Activated CD8-positive, alpha-beta T cell treated with anti-CD3 and anti-CD28 coated beads, Interleukin-2, amount 10 ng/mL, durations not matched to agents 7 days and 5 days (primary cell): ENCODE results near the gene KLHL14. TPM values are rescaled to one million over a fixed set of nuclear protein-coding genes. Genes with fewer than 3 reads are reported as not detected.

Experiments
- ATAC-seq: fragments of 150-1000 bp; cut with Tn5 transposase; one replicate; pipeline ENCODE4 v1.10.0; 2021; ENCODE audit warnings: moderate library complexity
- CTCF ChIA-PET: fragments of 350-600 bp; sonication (Branson Sonifier 250); formaldehyde crosslinking; loops from one replicate; lab custom pipeline; 2021; ENCODE audit warnings: antibody characterized with exemption; lab: Charles Lee
- POLR2A ChIA-PET: fragments of 350-600 bp; sonication (Branson Sonifier 250); formaldehyde crosslinking; loops from one replicate; lab custom pipeline; 2021; ENCODE audit warnings: antibody characterized with exemption; lab: Charles Lee
- DNase-seq: peaks from one replicate; pipeline ENCODE4 v3.0.0-alpha.2; 2020
- H3K27ac Mint-ChIP-seq: one replicate; pipeline ENCODE4 v1.8.0; 2021; ENCODE audit warnings: mild to moderate bottlenecking, mixed read lengths
- H3K27me3 Mint-ChIP-seq: one replicate; pipeline ENCODE4 v1.8.0; 2021; ENCODE audit warnings: low read depth, mixed read lengths
- H3K36me3 Mint-ChIP-seq: one replicate; pipeline ENCODE4 v1.8.0; 2021; ENCODE audit warnings: low read depth, mixed read lengths
- H3K4me1 Mint-ChIP-seq: one replicate; pipeline ENCODE4 v1.8.0; 2021; ENCODE audit warnings: low read depth, mixed read lengths
- H3K4me3 Mint-ChIP-seq: one replicate; pipeline ENCODE4 v1.8.0; 2021; ENCODE audit warnings: mild to moderate bottlenecking, mixed read lengths
- H3K9me3 Mint-ChIP-seq: one replicate; pipeline ENCODE4 v1.8.0; 2022; ENCODE audit warnings: mixed read lengths; ENCODE audit not compliant: insufficient read depth
- total RNA-seq, 2 experiments: library from RNA; stranded (reverse); gene quantifications; one replicate each; pipeline ENCODE4 v1.2.3, GENCODE V29; 2021

Gene KLHL14
- total RNA-seq, 2 experiments from 2014 or later: not detected

DNA sequence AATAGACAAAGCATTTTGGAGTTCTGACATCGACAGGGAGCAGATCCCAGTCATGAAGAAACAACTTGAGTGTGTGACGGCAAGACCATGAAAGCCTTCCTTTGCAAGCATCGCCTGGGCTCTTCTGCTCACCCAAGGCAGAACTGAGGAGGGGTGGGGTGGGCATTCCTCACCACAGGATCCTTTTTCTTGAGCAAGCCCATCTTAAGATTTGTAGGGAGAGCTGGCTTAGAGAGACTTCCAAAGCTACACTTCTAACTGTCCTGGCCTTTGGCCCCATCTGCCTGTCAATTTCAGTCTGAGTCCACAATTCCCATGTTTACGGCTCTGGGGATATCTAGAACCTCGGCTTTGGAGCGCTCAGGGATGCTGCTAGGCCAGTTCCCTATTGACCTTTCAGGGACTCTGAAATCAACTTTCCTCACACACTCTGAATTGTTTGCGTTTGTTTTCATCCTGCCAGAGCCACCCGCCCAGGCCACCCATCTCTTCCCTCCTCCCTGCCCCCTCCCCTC is 3.7 kb downstream of the KLHL14 start:
- Mint-ChIP-seq H3K4me3 (no peak overlapping the region), H3K9me3 (no peaks in the 10 kb centered on the region), H3K36me3 (no peaks in the 10 kb centered on the region), H3K27me3 (peaks cover 45% of the 10 kb centered on the region), H3K27ac (no peak overlapping the region), H3K4me1 (no peaks in the 10 kb centered on the region)
- ATAC-seq (no peak), DNase-seq (no peak)
- CTCF ChIA-PET: no interaction called here
- POLR2A ChIA-PET: no interaction called here

DNA sequence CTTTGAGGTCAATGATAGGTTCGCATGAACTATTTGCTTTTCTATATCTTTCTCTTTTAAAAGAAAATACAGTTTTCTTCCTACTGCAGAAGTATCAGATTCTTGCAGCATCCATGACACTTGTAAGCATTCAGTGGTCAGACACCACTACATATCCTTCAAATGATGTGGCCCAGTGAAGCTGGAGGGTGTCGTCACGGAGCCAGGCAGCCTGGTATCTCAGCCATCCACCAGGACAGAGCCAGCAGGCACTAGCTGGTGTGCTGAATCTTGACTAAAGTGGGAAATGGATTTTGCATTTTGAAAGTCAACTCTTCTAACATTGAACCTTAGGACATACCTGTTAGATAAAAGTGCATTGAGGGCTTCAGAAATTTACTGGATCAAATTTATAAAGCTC is 5.4 kb downstream of the KLHL14 start:
- H3K4me3 Mint-ChIP-seq: no peak overlapping the region
- CTCF ChIA-PET: no interaction called here
- POLR2A ChIA-PET: no interaction called here
- no peaks in the 10 kb centered on the region for H3K4me1 Mint-ChIP-seq
- no peaks in the 10 kb centered on the region for H3K36me3 Mint-ChIP-seq
- DNase-seq: no peak
- peaks cover 33% of the 10 kb centered on the region for H3K27me3 Mint-ChIP-seq
- H3K27ac Mint-ChIP-seq: no peak overlapping the region
- no peaks in the 10 kb centered on the region for H3K9me3 Mint-ChIP-seq
- no peak for ATAC-seq

DNA sequence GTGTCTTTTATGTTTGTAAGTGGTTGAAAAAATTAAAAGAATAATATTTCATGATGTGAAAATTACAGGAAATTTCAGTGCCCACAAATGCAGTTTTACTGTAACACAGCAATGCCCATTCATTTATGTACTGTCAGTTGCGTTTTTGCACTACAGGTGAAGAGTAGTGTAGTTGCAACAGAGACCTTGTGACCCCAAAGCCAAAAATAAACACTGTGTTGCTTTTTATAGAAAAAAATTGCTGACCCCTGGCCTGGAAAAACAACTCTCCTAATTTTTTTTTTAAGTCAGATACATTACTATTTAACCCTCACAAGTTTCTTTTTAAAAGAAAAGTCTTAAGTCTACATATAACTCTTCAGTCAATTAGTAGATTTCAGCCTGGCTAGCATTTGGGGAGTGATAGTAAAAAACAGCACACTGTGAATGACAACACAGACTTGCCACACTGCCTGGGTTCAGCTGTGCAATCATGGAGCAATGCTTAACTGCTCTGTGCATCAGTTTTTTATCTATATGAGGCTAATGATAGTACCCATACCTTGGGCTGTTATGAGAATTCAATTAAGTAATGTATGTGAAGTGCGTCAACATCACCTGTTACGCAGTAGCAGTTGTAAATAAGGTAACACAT is 8.1 kb downstream of the KLHL14 start:
- CTCF ChIA-PET: no interaction called here
- peaks cover 22% of the 10 kb centered on the region for H3K27me3 Mint-ChIP-seq
- H3K4me3 Mint-ChIP-seq: no peak overlapping the region
- POLR2A ChIA-PET: no interaction called here
- H3K9me3 Mint-ChIP-seq: no peaks in the 10 kb centered on the region
- peaks cover 3% of the 10 kb centered on the region for H3K4me1 Mint-ChIP-seq
- no peak overlapping the region for H3K27ac Mint-ChIP-seq
- no peaks in the 10 kb centered on the region for H3K36me3 Mint-ChIP-seq
- ATAC-seq (no peak), DNase-seq (no peak)

DNA sequence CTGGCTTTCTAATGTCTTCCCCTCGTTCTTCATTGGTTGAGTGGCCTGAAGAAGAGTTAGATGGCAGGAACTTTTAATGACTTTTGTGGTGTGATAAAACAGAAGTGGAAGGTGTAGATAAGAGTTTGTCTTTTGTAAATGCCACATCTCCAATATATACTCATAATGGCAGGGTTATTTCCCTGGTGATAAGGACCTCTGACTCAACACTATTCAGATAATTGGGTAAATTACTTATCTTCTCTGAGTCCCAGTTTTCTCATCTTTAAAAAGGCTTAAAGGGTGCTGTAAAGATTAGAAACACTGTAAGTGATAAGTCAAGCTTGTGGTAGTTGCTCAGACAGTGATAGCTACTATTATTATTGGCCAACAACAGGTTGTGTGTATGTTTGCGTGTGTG is 9.5 kb downstream of the KLHL14 start:
- DNase-seq: no peak
- H3K4me3 Mint-ChIP-seq: no peak overlapping the region
- peaks cover 9% of the 10 kb centered on the region for H3K27me3 Mint-ChIP-seq
- peaks cover 3% of the 10 kb centered on the region for H3K4me1 Mint-ChIP-seq
- ChIA-PET POLR2A (no interaction called here), CTCF (no interaction called here)
- no peaks in the 10 kb centered on the region for H3K36me3 Mint-ChIP-seq
- H3K9me3 Mint-ChIP-seq: no peaks in the 10 kb centered on the region
- no peak for ATAC-seq
- no peak overlapping the region for H3K27ac Mint-ChIP-seq

DNA sequence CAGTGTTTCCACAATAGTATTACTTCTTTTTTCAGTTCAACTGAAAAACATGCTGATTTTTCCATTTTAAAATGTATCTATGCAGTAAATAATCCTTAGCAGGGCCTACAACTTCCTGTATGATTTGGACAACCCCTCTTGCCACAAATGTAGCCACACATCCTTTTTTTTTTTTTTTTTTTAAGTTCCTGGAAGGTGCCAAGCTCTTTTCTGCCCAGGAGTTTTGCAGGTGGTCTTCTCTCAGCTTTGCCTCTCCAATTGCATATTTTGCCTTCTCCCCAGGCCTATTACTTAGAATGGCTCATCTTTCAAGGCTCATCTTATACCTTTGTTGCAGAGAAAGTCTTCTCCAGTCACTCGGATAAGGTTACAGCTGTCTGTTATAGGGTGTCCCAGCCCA is 11.6 kb downstream of the KLHL14 start:
- Mint-ChIP-seq H3K9me3 (no peaks in the 10 kb centered on the region), H3K4me3 (no peak overlapping the region), H3K4me1 (peaks cover 3% of the 10 kb centered on the region), H3K27ac (no peak overlapping the region), H3K36me3 (no peaks in the 10 kb centered on the region), H3K27me3 (peaks cover 5% of the 10 kb centered on the region)
- CTCF ChIA-PET: no interaction called here
- POLR2A ChIA-PET: no interaction called here
- no peak for ATAC-seq
- DNase-seq: no peak

DNA sequence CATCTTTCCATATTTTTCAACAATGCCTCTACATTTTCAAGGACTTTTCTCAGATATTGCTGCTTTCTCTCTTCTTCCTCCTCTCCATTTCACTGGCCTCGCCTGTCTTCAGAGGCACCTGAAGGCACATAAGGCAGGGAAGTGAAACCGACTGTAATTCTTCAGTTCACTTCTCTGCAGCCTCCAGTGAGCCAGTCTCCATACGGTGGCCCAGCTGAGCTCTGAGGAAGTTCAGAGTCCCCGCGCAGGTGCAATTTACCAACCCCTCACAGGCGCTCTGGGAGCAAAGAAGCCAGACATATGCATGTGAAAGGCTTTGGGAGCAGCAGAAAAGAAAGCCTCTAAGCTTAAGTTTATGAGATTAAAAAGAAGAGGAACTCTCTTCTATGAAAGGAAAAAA is 12.4 kb downstream of the KLHL14 start:
- peaks cover 3% of the 10 kb centered on the region for H3K4me1 Mint-ChIP-seq
- no peak overlapping the region for H3K27ac Mint-ChIP-seq
- H3K27me3 Mint-ChIP-seq: peaks cover 5% of the 10 kb centered on the region
- H3K4me3 Mint-ChIP-seq: no peak overlapping the region
- ChIA-PET CTCF (no interaction called here), POLR2A (no interaction called here)
- ATAC-seq (no peak), DNase-seq (no peak)
- no peaks in the 10 kb centered on the region for H3K9me3 Mint-ChIP-seq
- H3K36me3 Mint-ChIP-seq: no peaks in the 10 kb centered on the region

DNA sequence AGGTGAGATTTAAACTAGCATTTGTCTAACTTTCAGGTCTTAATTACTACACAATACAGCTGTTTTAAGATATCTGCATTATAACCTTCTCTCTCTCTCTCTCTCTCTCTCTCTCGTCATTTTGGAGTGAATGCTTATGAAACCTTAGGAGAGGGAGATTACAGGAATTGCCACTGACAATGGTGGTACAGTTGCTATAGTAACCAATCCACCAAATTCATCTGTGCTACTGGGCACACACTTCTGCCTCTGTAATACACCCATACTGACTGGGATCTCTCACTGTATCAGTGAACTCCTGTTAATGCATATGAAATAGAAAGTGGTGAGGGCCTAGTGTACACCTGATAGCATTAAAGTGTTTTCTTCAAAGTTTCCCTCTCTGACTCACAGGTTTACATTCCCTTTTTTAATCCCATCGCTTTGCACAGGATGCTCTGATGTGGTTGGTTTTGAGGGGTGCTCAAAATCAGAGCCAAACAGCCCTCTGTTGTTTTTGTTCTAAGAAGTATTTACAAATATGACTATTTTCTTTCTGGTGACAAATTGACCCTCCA is 13.1 kb downstream of the KLHL14 start:
- H3K4me3 Mint-ChIP-seq: no peak overlapping the region
- no peak for ATAC-seq
- ChIA-PET POLR2A (no interaction called here), CTCF (no interaction called here)
- H3K27me3 Mint-ChIP-seq: peaks cover 5% of the 10 kb centered on the region
- H3K9me3 Mint-ChIP-seq: no peaks in the 10 kb centered on the region
- H3K36me3 Mint-ChIP-seq: no peaks in the 10 kb centered on the region
- H3K27ac Mint-ChIP-seq: no peak overlapping the region
- peaks cover 3% of the 10 kb centered on the region for H3K4me1 Mint-ChIP-seq
- no peak for DNase-seq

DNA sequence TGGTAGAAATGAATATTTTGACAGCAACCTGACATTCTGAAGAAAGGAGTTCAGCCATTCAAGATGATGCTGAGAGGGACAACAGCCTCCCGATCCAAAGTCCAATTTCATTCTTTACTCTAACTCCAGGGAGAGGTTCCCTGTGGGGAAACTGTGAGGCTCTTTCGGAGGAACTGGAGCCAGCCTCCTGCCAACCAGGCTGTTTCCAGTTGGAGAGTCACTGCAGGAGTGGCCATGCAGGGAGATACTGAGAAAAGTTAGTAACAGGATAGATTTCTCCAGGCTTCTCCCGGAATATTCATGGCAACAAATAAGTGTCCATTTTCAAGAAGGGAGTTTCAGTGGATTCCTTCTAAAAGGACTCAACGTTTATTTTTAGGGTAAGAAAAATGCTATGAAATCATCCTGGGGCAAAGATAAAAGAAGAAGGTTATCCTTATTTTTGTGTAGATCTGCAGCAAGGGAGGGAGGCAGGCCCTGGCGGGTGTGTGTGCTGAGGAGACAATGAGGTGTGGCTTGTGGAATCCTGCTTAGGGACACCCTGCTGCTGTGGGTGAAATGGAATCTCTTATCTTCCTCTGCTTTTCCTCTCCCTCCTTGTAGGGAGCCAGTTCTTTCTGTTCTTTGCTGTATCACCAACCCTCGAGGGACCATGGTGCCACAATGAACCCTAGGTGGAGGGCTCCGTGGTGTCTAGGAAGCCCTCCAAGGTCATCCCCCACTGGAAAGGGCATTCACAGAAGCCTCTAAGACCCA is 18.1 kb downstream of the KLHL14 start:
- Mint-ChIP-seq H3K4me3 (no peak overlapping the region), H3K4me1 (no peaks in the 10 kb centered on the region), H3K27ac (no peak overlapping the region), H3K27me3 (no peaks in the 10 kb centered on the region), H3K9me3 (no peaks in the 10 kb centered on the region), H3K36me3 (no peaks in the 10 kb centered on the region)
- ChIA-PET POLR2A (no interaction called here), CTCF (no interaction called here)
- ATAC-seq (no peak), DNase-seq (no peak)

DNA sequence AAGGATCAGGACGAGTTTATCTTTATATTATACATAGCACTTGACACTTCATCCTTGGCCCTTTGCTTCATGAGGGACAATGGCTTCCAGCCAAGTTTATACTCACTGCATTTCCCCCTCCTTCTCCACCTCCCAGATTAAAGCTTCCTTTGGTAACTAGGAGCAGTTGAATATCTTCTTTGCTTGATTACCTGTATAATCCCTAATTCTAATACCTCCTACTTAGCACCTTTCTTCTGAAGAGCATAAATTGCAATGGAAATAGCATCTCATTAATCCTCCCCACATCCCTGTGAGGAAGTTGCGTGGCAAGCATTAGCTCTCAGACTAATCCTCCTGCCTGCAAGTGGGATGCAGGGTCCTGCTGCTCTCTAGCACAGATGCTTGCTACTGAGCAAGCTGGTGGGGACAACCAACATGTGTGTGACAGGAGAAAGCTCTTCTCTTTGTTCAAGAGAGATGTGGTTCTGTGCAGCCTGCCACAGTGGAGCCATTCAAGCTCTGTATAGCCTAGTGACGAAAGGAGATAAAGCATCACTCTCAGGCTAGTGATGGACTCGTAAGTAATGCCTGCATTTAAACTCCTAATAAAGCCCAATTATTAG is 19.1 kb downstream of the KLHL14 start:
- Mint-ChIP-seq H3K4me1 (no peaks in the 10 kb centered on the region), H3K4me3 (no peak overlapping the region), H3K9me3 (no peaks in the 10 kb centered on the region), H3K27me3 (no peaks in the 10 kb centered on the region), H3K27ac (no peak overlapping the region), H3K36me3 (no peaks in the 10 kb centered on the region)
- DNase-seq: no peak
- POLR2A ChIA-PET: no interaction called here
- no peak for ATAC-seq
- CTCF ChIA-PET: no interaction called here

DNA sequence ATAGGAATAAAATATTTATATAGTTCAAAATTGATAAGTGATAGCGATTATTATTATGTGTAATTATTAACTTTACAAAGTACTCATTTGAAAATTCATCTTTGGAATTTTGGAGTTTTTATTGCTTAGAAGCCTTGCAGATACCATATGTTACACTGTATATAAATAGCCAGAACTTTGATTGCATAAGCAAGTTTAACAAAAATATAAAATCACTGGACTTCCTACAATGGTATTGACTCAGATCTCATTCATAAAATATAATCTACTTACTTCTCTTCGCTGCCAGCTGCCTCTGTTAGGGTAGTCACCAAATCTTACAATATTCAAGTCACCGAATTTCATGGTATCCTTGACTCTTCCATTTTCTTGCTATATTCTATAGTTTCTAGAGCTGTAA is 22.5 kb downstream of the KLHL14 start:
- no peaks in the 10 kb centered on the region for H3K36me3 Mint-ChIP-seq
- H3K4me1 Mint-ChIP-seq: no peaks in the 10 kb centered on the region
- no peak overlapping the region for H3K4me3 Mint-ChIP-seq
- no peak overlapping the region for H3K27ac Mint-ChIP-seq
- DNase-seq (no peak), ATAC-seq (no peak)
- CTCF ChIA-PET: interaction anchor here (1.1 kb wide), 1 partner anchor 36 kb away, joined by 3 read pairs; no protein-coding TSS in a partner anchor
- H3K27me3 Mint-ChIP-seq: no peaks in the 10 kb centered on the region
- POLR2A ChIA-PET: no interaction called here
- H3K9me3 Mint-ChIP-seq: no peaks in the 10 kb centered on the region

DNA sequence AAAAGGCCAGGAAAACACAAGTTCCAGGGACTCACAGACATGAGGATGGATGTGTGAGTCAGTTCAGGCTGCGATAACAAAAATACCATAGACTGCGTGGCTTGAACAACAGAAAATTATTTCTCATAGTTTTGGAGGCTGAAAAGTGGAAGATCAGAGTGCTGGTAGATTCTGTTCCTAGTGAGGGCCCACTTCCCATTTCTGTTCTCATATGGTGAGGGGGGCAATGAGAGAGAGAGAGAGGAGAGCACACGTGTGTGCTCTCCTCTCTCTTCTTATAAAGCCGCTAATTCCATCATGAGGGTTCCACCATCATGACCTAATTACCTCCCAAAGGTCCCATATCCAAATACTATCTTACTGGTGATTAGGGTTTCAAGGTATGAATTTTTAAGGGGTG is 23.0 kb downstream of the KLHL14 start:
- CTCF ChIA-PET: no interaction called here
- POLR2A ChIA-PET: no interaction called here
- H3K4me1 Mint-ChIP-seq: no peaks in the 10 kb centered on the region
- no peak for DNase-seq
- H3K36me3 Mint-ChIP-seq: no peaks in the 10 kb centered on the region
- no peaks in the 10 kb centered on the region for H3K27me3 Mint-ChIP-seq
- no peaks in the 10 kb centered on the region for H3K9me3 Mint-ChIP-seq
- no peak overlapping the region for H3K27ac Mint-ChIP-seq
- H3K4me3 Mint-ChIP-seq: no peak overlapping the region
- no peak for ATAC-seq

DNA sequence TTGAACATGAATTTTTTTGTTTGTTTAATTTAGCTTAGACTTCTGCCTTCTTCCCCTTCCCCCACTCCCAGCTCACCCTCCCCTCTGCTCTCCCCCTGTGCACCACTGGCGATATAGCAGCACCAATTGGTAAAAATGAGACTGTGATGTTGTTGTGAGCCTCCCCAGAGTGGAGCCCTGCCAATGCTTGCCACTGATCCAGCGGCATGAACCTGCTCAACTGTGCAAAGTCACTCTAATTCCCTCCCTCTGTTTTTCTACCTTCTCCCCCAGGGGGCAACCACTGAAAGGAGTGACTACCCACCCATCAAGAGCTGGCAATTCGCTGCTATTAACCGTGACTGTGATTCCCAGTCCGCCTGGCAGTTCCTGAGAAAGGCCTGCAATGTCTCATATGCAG is 30.2 kb downstream of the KLHL14 start:
- no peak overlapping the region for H3K4me3 Mint-ChIP-seq
- no peak overlapping the region for H3K27ac Mint-ChIP-seq
- no peaks in the 10 kb centered on the region for H3K27me3 Mint-ChIP-seq
- DNase-seq (no peak), ATAC-seq (no peak)
- ChIA-PET CTCF (no interaction called here), POLR2A (no interaction called here)
- no peaks in the 10 kb centered on the region for H3K4me1 Mint-ChIP-seq
- H3K9me3 Mint-ChIP-seq: no peaks in the 10 kb centered on the region
- H3K36me3 Mint-ChIP-seq: no peaks in the 10 kb centered on the region
